A549 (cell line): ENCODE measurements around the gene DAGLB. TPM values are rescaled to one million over a fixed set of nuclear protein-coding genes. Genes with fewer than 3 reads are reported as not detected.

Source experiments
- ATAC-seq, 2 experiments: fragments of 200-7000 bp in 1 of 2; fragments of >200 bp in 1 of 2; cut with Nextera tagmentation in 1 of 2; cut with Tn5 transposase in 1 of 2; 3 replicates each; pipeline versions ENCODE4 v1.8.0 to v1.9.1; 2018 to 2020; ENCODE audit warnings: mild to moderate bottlenecking in 1 of 2, moderate library complexity in 1 of 2
- CTCF ChIA-PET: fragments of 300-600 bp; sonication (Branson Sonifier 250); formaldehyde crosslinking; extraction: SDS; loops from one replicate; lab custom pipeline; 2021; ENCODE audit warnings: antibody characterized with exemption, inconsistent platforms; lab: Yijun Ruan, JAX
- POLR2A ChIA-PET: fragments of 350-600 bp; formaldehyde crosslinking; extraction: SDS; loops from one replicate; lab custom pipeline; 2021; ENCODE audit warnings: antibody characterized with exemption, inconsistent platforms; lab: Yijun Ruan, JAX
- DNase-seq, 2 experiments: peaks; one replicate each; pipeline versions ENCODE4 v3.0.0 to v3.0.0-alpha.2; 2011 to 2016; ENCODE audit warnings: low read depth in 1 of 2, low spot score in 1 of 2
- FAIRE-seq: peaks from 2 replicates; lab custom pipeline; 2011; peaks lifted over from hg19 to GRCh38; lab: Jason Lieb, UNC
- H3K27ac ChIP-seq, 2 experiments: fragments of >200 bp; sonication (Bioruptor Twin); formaldehyde crosslinking; 3 replicates each; pipeline ENCODE4 v1.5.1; 2016 to 2017
- H3K4me1 ChIP-seq: fragments of >200 bp; sonication (Bioruptor Twin); formaldehyde crosslinking; 3 replicates; pipeline ENCODE4 v1.6.1; 2016
- H3K4me2 ChIP-seq: fragments of >200 bp; sonication (Bioruptor Twin); formaldehyde crosslinking; 3 replicates; pipeline ENCODE4 v1.6.1; 2016
- H3K4me3 ChIP-seq: fragments of >200 bp; sonication (Bioruptor Twin); formaldehyde crosslinking; 3 replicates; pipeline ENCODE4 v1.5.1; 2016
- H3K9me3 ChIP-seq: fragments of >200 bp; sonication (Bioruptor Twin); formaldehyde crosslinking; 3 replicates; pipeline ENCODE4 v1.6.1; 2016
- BHLHE40 ChIP-seq: IDR thresholded peaks from 2 replicates; pipeline ENCODE4 v1.6.1; 2012; ENCODE audit warnings: low read depth, low read length, inconsistent platforms
- CBX2 ChIP-seq: fragments of 200-600 bp; sonication (generic); IDR thresholded peaks from 2 replicates; pipeline ENCODE4 v1.6.1; 2016; ENCODE audit warnings: low read depth, mild to moderate bottlenecking, borderline replicate concordance
- CBX8 ChIP-seq: fragments of 200-600 bp; sonication (generic); IDR thresholded peaks from 2 replicates; pipeline ENCODE4 v1.6.1; 2016
- CEBPB ChIP-seq, 2 experiments: fragments of >200 bp in 1 of 2; sonication (Bioruptor Twin) in 1 of 2; formaldehyde crosslinking in 1 of 2; IDR thresholded peaks; 2 replicates each; pipeline ENCODE4 v1.6.1; 2012 to 2016
- CHD2 ChIP-seq: fragments of 150-350 bp; IDR thresholded peaks from 2 replicates; pipeline ENCODE4 v1.6.1; 2014; ENCODE audit warnings: low read length; ENCODE audit not compliant: partially characterized antibody
- E2F6 ChIP-seq: IDR thresholded peaks from 2 replicates; pipeline ENCODE4 v1.6.1; 2012; ENCODE audit warnings: low read depth, borderline replicate concordance
- EHF ChIP-seq: fragments of 250-450 bp; sonication (Bioruptor Pico); IDR thresholded peaks from 2 replicates; pipeline ENCODE4 v1.5.0; 2020; ENCODE audit warnings: mild to moderate bottlenecking
- EHMT2 ChIP-seq: fragments of 200-600 bp; sonication (generic); IDR thresholded peaks from 2 replicates; pipeline ENCODE4 v1.6.1; 2016; ENCODE audit warnings: antibody characterized with exemption, low read depth, mild to moderate bottlenecking, moderate library complexity
- FOSL2 ChIP-seq, 2 experiments: fragments of 450-650 bp in 1 of 2; fragments of >200 bp in 1 of 2; sonication (Bioruptor Twin) in 1 of 2; formaldehyde crosslinking; IDR thresholded peaks; 2 replicates each; pipeline versions ENCODE4 v1.5.0 to v1.6.1; 2016 to 2020; ENCODE audit warnings: mild to moderate bottlenecking in 1 of 2, moderate library complexity in 1 of 2
- HES2 ChIP-seq: fragments of >200 bp; sonication (Bioruptor Twin); formaldehyde crosslinking; IDR thresholded peaks from 2 replicates; pipeline ENCODE4 v1.6.1; 2016
- MAZ ChIP-seq: fragments of 150-350 bp; IDR thresholded peaks from 2 replicates; pipeline ENCODE4 v1.6.1; 2014; ENCODE audit warnings: antibody characterized with exemption, low read depth, low read length, borderline replicate concordance
- NPAS2 ChIP-seq: fragments of 250-450 bp; sonication (Bioruptor Pico); IDR thresholded peaks from 2 replicates; pipeline ENCODE4 v1.8.0; 2022; ENCODE audit warnings: mild to moderate bottlenecking, moderate library complexity, borderline replicate concordance
- POLR2AphosphoS2 ChIP-seq: conservative IDR thresholded peaks from 2 replicates; pipeline ENCODE4 v1.6.1; 2012; ENCODE audit warnings: low read length, improper control_type of control experiment, inconsistent platforms
- RARB ChIP-seq: fragments of 250-450 bp; sonication (Bioruptor Pico); IDR thresholded peaks from 2 replicates; pipeline ENCODE4 v1.8.0; 2021; ENCODE audit warnings: mild to moderate bottlenecking, moderate library complexity
- RCOR1 ChIP-seq: fragments of 150-350 bp; IDR thresholded peaks from 2 replicates; pipeline ENCODE4 v1.6.1; 2014; ENCODE audit warnings: antibody characterized with exemption, low read length, low read depth
- TP53 ChIP-seq: fragments of 250-450 bp; sonication (Bioruptor Pico); IDR thresholded peaks from 2 replicates; pipeline ENCODE4 v1.5.0; 2021; ENCODE audit warnings: mild to moderate bottlenecking, moderate library complexity
- ZC3H11A ChIP-seq: fragments of 450-650 bp; IDR thresholded peaks from 2 replicates; pipeline ENCODE4 v1.6.1; 2014; ENCODE audit warnings: antibody characterized with exemption, mild to moderate bottlenecking
- WGBS: methylation state at CpG from one replicate; pipeline ENCODE4 v1.1.6; 2017; ENCODE audit errors: missing lambda C conversion rate; 5-methylcytosine and 5-hydroxymethylcytosine counted together
- polyA plus RNA-seq, 4 experiments: library from polyadenylated mRNA; depleted of rRNA in 3 of 4; stranded (reverse); fragments of >200 nt; fragmentation: RNase III in 1 of 4; extraction: RNeasy Plus Mini Kit Qiagen cat#74134 plus additional on column Dnase treatment in 1 of 4; gene quantifications; 2 replicates in 3 of 4; 3 replicates in 1 of 4; pipeline ENCODE4 v1.2.3, GENCODE V29; 2011 to 2017
- TF ChIP-seq, protein P1 (sequence below): fragments of 250-450 bp; sonication (Bioruptor Pico); IDR thresholded peaks from 2 replicates; pipeline ENCODE4 v1.5.0; 2021; ENCODE audit warnings: mild to moderate bottlenecking, moderate library complexity, borderline replicate concordance
- TF ChIP-seq, protein P2 (sequence below): IDR thresholded peaks from 2 replicates; pipeline ENCODE4 v1.6.1; 2012
- TF ChIP-seq, protein P3 (sequence below): fragments of >200 bp; sonication (Bioruptor Twin); formaldehyde crosslinking; IDR thresholded peaks from 3 replicates; pipeline ENCODE4 v1.6.1; 2016
- TF ChIP-seq, protein P4 (sequence below): IDR thresholded peaks from 2 replicates; pipeline ENCODE4 v1.6.1; 2012

DAGLB gene
- polyA plus RNA-seq, 2 of the 4 experiments (the other 2 are of a cell fraction): 14.5 to 19.7 TPM

DNA sequence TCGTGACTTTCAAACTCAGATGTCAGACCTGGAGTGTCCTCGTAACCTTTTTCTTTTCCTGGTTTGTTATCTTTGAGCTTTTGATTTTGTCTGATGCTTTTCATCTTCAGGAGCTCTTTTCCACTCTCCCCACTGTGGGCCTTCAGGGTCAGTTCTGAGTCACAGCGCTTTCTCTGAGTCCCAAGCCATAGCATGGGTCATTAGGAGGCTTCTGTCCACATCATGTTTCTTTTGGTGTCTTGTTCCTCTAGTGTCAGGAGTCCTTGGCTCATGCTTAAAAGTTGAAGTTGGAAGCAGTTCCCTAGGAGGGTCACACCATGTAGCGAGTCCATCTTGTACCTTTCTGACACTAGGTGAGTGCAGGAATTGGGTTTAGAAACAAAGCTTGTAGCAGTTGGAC is 40.3 kb downstream of the DAGLB start:
- FAIRE-seq (no peak), DNase-seq (no peak)
- POLR2A ChIA-PET: interaction anchor here (0.6 to 0.7 kb wide), 2 partner anchors 8 to 273 kb away, joined by 3 read pairs; no protein-coding TSS in a partner anchor

DNA sequence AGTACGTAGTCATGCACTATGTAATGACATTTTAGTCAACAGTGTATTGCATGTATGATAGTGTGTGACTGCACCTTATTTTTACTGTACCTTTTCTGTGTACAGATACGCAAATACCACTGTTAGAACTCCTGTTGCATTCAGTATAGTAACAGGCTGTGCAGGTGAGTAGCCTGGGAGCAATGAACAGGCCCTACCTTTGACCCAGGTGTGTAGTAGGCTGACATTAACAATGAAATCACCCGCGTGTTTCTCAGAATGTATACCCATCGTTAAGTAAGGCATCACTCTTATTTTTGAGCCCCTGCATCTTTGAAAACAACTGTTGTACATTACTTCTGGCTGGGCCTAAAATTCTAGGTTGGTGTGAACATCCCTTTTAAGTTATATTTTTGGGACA is 41.6 kb downstream of the DAGLB start:
- no peak overlapping the region for H3K4me3 ChIP-seq
- DNase-seq (no peak), ATAC-seq (no peak), FAIRE-seq (no peak)
- no peak for TF ChIP-seq CBX8
- no peak for TF ChIP-seq RCOR1
- no peak; the same call in 1 of the 2 replicates for TF ChIP-seq POLR2AphosphoS2
- TF ChIP-seq NPAS2 (CRISPR knock-in tag): no peak
- no peak for TF ChIP-seq HES2
- no peak for TF ChIP-seq MAZ
- no peak for TF ChIP-seq BHLHE40
- no peak for TF ChIP-seq EHMT2
- TF ChIP-seq TP53 (CRISPR knock-in tag): no peak
- no peak for TF ChIP-seq E2F6
- TF ChIP-seq RARB (CRISPR knock-in tag): no peak
- TF ChIP-seq EHF: no peak
- TF ChIP-seq, protein P1, sequence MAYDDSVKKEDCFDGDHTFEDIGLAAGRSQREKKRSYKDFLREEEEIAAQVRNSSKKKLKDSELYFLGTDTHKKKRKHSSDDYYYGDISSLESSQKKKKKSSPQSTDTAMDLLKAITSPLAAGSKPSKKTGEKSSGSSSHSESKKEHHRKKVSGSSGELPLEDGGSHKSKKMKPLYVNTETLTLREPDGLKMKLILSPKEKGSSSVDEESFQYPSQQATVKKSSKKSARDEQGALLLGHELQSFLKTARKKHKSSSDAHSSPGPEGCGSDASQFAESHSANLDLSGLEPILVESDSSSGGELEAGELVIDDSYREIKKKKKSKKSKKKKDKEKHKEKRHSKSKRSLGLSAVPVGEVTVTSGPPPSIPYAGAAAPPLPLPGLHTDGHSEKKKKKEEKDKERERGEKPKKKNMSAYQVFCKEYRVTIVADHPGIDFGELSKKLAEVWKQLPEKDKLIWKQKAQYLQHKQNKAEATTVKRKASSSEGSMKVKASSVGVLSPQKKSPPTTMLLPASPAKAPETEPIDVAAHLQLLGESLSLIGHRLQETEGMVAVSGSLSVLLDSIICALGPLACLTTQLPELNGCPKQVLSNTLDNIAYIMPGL: no peak
- TF ChIP-seq CHD2: no peak
- 94% methylated on average over 5 of the region's 5 CpGs for WGBS
- H3K27ac ChIP-seq: no peak overlapping the region
- H3K4me2 ChIP-seq: no peak overlapping the region
- POLR2A ChIA-PET: no interaction called here
- H3K4me1 ChIP-seq: no peaks in the 10 kb centered on the region
- H3K9me3 ChIP-seq: no peaks in the 10 kb centered on the region
- CTCF ChIA-PET: interaction anchor here (0.7 to 1.0 kb wide), 2 partner anchors 24 to 408 kb away, joined by 3 read pairs; no protein-coding TSS in a partner anchor

More for the DNA sequence above, 40.3 kb downstream of the DAGLB start:
- CTCF ChIA-PET: interaction anchor here (1.4 kb wide), 1 partner anchor 9 kb away, joined by 4 read pairs; no protein-coding TSS in a partner anchor
- Histone ChIP-seq H3K9me3 (no peaks in the 10 kb centered on the region), H3K4me2 (no peak overlapping the region), H3K27ac (no peak overlapping the region), H3K4me1 (no peaks in the 10 kb centered on the region), H3K4me3 (no peak overlapping the region)
- no peak for TF ChIP-seq FOSL2 (IDR thresholded peaks at IDR 0.05)
- TF ChIP-seq FOSL2 (CRISPR knock-in tag; IDR thresholded peaks at IDR 0.05): no peak
- TF ChIP-seq, protein P2, sequence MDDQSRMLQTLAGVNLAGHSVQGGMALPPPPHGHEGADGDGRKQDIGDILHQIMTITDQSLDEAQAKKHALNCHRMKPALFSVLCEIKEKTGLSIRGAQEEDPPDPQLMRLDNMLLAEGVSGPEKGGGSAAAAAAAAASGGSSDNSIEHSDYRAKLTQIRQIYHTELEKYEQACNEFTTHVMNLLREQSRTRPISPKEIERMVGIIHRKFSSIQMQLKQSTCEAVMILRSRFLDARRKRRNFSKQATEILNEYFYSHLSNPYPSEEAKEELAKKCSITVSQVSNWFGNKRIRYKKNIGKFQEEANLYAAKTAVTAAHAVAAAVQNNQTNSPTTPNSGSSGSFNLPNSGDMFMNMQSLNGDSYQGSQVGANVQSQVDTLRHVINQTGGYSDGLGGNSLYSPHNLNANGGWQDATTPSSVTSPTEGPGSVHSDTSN: no peak
- TF ChIP-seq, protein P3, sequence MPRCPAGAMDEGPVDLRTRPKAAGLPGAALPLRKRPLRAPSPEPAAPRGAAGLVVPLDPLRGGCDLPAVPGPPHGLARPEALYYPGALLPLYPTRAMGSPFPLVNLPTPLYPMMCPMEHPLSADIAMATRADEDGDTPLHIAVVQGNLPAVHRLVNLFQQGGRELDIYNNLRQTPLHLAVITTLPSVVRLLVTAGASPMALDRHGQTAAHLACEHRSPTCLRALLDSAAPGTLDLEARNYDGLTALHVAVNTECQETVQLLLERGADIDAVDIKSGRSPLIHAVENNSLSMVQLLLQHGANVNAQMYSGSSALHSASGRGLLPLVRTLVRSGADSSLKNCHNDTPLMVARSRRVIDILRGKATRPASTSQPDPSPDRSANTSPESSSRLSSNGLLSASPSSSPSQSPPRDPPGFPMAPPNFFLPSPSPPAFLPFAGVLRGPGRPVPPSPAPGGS: no peak
- no peak for TF ChIP-seq ZC3H11A
- TF ChIP-seq MAZ: no peak
- no peak for TF ChIP-seq CBX2
- TF ChIP-seq CEBPB (IDR thresholded peaks at IDR 0.05): no peak
- TF ChIP-seq, protein P4, sequence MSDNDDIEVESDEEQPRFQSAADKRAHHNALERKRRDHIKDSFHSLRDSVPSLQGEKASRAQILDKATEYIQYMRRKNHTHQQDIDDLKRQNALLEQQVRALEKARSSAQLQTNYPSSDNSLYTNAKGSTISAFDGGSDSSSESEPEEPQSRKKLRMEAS: no peak
- TF ChIP-seq RARB (CRISPR knock-in tag): no peak
- 94% methylated on average over 4 of the region's 4 CpGs for WGBS
- no peak for ATAC-seq
